GM21717 (cell line): Measurements from ENCODE around the gene RRN3.
"Not testable (repeated sequence)": the region's sequence is repeated elsewhere in the genome, so short reads cannot be mapped to it uniquely, and the experiment has no call there.

ENCODE experiments used
- ATAC-seq: cut with Tn5 transposase; IDR thresholded peaks from one replicate; pipeline ENCODE4 v1.9.1; 2021; ENCODE audit warnings: mild to moderate bottlenecking, moderate library complexity; ENCODE audit not compliant: unreplicated experiment

RRN3 gene

GRCh38 chr16:15028801-15029698, 65.0 kb downstream of the RRN3 start:
- ATAC-seq, result not testable (repeated sequence)

- not testable (repeated sequence) for ATAC-seq
Observed at GRCh38 chr16:15028345-15028715, 65.7 kb downstream of the RRN3 start.

- not testable (repeated sequence) for ATAC-seq
Observed at GRCh38 chr16:15027503-15028344, 66.3 kb downstream of the RRN3 start.

GRCh38 chr16:15027051-15027450, 67.0 kb downstream of the RRN3 start:
- not testable (repeated sequence) for ATAC-seq

- not testable (repeated sequence) for ATAC-seq
Observed at GRCh38 chr16:15025234-15025951, 68.7 kb downstream of the RRN3 start.

GRCh38 chr16:15024858-15025199, 69.2 kb downstream of the RRN3 start:
- not testable (repeated sequence) for ATAC-seq

GRCh38 chr16:15023381-15024077, 70.5 kb downstream of the RRN3 start:
- ATAC-seq, result not testable (repeated sequence)

GRCh38 chr16:15022194-15022593, 71.9 kb downstream of the RRN3 start:
- ATAC-seq, result not testable (repeated sequence)

- not testable (repeated sequence) for ATAC-seq
Observed at GRCh38 chr16:15021429-15021828, 72.6 kb downstream of the RRN3 start.

- ATAC-seq, result not testable (repeated sequence)
Observed at GRCh38 chr16:15016951-15017580, 77.0 kb downstream of the RRN3 start.

GRCh38 chr16:15016354-15016753, 77.7 kb downstream of the RRN3 start:
- ATAC-seq, result not testable (repeated sequence)

- not testable (repeated sequence) for ATAC-seq
Observed at GRCh38 chr16:15015671-15016070, 78.4 kb downstream of the RRN3 start.

- ATAC-seq, result not testable (repeated sequence)
Observed at GRCh38 chr16:15012941-15013340, 81.1 kb downstream of the RRN3 start.
